NK-92 (cell line): ENCODE data around the gene TMEM145.
"Not testable (repeated sequence)": the region's sequence is repeated elsewhere in the genome, so short reads cannot be mapped to it uniquely, and the experiment has no call there.

Source experiments
- DNase-seq: peaks from one replicate; lab custom pipeline; 2025; ENCODE audit not compliant: unreplicated experiment; lab: John Stamatoyannopoulos, UW

TMEM145 gene

DNA sequence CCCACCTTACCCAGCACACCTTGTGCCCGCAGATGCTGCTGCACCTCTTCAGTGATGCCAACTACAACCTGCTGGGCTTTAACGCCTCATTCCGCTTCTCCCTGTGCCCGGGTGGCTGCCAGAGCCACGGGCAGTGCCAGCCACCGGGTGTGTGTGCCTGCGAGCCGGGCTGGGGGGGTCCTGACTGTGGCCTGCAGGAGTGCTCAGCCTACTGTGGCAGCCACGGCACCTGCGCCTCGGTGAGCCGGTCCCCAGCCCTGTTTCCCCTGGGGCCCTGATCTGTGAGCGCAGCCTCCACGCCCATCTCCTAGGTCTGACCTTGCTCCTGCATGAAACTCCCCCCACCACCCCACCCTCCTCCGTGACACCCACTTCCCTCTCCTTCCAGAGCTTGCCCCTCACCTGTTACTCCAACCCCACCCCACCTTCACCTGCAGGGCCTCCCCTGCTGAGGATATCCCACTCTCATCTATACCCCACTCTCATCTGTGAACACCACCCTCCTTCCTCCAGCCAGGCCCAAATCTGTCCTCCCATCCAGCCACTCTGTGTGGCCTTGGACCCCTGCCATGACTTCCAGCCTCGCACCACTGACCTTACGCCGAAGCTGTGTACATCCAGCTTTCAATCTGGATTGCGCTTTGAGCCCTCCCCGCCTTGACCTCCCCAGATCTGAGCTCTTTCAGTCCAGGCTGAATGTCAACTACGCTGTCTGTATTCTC is 21.0 kb downstream of the TMEM145 start:
- no peak for DNase-seq

DNA sequence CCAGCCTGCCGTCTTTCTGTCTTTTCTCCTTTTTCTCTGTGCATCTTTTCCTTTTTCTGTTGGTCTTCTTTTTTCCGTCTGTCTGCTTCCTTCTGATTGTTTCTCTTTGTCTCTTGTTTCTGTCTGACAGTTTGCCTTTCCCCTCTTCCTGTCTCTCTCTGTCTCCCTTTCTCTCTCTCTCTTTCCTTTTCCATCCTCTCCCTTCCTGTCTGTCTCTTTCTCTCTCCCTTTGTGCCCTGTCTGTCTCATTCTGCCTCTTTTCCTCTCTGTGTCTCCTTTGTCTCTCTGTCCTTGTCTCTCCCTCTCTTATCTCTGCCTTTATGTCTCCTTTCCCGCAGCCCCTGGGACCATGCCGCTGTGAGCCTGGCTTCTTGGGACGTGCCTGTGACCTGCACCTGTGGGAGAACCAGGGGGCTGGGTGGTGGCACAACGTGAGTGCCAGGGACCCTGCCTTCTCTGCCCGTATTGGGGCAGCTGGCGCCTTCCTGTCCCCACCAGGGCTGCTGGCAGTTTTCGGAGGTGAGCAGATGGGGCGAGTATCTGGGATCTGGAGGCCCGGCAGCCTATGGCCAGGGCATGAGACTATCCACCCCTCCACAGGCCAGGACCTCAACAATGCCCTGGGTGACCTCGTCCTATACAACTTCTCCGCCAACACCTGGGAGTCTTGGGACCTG is 21.7 kb downstream of the TMEM145 start:
- DNase-seq, result no peak

DNA sequence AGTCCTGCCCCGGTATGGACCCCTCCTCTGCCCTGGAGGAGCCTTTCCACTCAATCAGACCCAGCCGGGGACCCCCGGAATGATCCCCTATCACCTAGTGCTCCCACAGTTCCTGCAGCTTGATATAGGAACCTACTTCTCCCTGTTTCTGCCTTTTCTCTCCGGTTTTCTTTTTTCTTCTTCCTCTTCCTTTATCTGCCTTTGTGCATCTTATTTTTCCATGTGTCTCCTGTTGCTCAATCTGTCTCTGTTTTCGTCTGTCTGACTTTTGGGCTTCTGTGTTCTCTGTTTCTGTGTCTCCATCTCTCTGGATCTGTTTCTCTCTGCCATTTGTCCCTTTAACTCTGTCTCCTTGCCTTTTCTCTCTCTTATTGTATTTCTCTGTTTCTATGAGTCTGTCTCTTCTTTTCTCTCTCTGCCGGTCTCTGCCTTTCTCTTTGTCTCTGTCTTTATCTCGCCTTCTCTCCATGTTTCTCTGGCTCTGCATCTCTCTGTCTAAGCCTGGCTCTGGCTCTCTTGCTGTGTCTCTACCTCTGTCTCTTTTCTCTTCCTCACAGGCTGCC is 22.3 kb downstream of the TMEM145 start:
- no peak for DNase-seq

DNA sequence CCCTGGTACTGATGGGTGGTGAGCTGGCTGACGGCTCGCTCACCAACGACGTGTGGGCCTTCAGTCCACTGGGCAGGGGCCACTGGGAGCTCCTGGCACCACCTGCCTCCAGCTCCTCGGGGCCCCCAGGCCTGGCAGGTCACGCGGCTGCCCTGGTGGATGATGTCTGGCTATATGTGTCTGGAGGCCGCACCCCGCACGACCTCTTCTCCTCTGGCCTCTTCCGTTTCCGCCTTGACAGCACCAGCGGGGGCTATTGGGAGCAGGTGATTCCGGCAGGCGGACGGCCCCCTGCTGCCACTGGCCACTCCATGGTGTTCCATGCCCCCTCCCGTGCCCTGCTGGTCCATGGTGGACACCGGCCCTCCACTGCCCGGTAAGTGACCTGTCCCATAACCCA is 22.9 kb downstream of the TMEM145 start:
- no peak for DNase-seq

DNA sequence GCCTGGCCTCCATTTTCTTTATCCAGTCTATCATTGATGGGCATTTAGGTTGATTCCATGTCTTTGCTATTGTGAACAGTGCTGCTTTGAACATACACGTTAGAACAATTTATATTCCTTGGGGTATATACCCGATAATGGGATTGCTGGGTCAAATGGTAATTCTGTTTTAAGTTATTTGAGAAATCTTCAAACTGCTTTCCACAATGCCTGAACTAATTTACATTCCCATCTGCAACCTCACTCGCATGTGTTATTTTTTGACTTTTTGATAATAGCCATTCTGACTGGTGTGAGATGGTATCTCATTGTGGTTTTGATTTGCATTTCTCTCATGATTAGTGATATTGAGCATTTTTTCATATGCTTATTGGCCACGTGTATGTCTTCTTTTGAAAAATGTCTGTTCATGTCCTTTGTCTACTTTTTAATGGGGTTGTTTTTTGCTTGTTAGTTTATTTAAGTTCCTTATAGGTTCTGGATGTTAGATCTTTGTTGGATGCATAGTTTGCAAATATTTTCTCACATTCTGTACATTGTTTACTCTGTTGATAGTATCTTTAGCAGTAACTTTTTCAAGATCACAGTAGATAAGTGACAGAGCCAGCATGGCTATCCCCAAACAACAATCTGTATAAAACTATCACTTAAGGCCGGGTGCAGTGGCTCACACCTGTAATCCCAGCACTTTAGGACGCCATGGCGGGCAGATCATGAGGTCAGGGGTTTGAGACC is 26.2 kb downstream of the TMEM145 start:
- not testable (repeated sequence) for DNase-seq

DNA sequence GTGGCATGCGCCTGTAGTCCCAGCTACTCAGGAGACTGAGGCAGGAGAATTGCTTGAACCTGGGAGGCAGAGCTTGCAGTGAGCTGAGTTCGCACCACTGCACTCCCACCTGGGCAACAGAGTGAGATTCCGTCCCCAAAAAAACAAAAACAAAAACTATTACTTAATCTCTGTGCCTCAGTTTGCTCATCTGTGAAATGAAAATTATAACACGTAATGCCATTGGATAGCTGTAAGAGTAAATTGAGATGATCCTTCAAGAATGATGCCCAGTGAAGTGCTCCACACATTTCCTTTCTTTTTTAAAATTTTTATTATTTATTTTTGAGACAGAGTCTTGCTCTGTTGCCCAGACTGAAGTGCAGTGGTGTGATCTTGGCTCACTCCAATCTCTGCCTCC is 26.8 kb downstream of the TMEM145 start:
- not testable (repeated sequence) for DNase-seq

DNA sequence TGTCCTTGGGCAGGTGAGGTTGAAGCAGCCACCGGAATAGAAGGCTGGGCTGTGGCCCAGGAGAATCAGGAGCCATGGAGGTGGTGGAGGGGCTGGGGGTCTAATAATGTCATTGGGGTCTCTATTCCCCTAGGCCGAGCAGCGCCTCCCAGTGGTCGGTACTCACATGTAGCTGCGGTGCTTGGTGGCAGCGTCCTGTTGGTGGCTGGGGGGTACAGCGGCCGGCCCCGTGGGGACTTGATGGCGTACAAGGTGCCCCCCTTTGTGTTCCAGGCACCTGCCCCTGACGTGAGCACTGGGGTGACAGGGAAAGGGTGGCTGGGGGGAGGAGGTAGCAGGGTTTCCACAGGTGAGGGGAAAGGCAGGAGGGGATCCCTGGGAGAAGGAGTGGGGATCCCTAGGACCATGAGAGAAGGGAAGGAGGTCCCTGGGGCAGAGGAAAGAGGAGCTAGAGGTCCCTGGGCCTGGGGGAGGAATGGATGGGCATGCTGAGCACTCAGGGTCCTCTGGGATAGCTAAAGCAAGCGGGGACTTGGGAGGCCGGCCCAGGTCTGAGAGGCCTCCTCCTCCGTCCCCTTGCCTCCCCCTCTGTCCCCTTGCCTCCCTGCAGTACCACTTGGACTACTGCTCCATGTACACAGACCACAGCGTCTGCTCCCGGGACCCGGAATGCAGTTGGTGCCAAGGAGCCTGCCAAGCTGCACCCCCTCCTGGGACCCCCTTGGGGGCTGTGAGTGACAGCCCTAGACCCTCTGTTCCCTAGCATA is 30.4 kb downstream of the TMEM145 start:
- no peak for DNase-seq

DNA sequence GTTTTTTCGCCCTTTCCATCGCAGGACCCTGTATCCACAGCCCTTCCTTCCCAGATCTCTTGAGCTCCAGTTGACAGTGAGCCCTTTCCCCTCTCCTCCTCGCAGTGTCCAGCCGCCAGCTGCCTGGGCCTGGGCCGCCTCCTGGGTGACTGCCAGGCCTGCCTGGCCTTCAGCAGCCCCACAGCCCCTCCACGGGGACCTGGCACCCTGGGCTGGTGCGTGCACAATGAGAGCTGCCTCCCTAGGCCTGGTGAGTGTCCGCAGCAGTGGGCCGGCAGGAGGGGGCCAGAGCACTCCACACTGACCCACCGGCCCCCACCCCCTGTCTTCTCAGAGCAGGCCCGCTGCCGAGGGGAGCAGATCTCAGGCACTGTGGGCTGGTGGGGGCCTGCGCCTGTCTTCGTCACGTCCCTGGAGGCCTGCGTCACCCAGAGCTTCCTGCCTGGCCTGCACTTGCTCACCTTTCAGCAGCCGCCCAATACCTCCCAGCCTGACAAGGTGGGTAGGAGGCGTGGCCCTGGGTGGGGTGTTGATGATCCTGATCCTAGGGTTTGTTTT is 31.3 kb downstream of the TMEM145 start:
- DNase-seq, result no peak

DNA sequence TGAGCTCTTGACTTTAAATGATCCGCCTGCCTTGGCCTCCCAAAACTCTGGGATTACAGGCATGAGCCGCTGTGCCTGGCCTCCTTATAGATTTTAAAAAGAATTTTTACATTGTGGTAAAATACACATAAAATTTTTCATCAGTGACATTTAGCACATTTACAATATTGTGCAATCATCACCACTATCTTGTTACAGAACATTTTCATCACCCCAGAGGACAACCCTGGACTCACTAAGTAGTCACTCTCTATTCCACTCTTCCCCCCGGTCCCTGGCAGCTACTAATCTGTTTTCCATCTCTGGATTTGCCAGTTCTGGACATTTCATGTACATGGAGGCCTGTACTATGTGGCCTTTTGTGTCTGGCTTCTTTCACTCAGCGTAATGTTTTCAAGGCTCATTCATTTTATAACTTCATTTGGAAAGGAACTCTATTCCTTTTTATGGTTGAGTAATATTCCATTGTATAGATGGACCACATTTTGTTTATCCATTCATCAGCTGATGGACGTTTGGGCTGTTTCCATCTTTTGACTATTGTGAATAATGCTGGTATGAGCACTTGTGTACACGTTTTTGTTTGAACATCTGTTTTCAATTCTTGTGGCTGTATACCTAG is 32.2 kb downstream of the TMEM145 start:
- no peak for DNase-seq

DNA sequence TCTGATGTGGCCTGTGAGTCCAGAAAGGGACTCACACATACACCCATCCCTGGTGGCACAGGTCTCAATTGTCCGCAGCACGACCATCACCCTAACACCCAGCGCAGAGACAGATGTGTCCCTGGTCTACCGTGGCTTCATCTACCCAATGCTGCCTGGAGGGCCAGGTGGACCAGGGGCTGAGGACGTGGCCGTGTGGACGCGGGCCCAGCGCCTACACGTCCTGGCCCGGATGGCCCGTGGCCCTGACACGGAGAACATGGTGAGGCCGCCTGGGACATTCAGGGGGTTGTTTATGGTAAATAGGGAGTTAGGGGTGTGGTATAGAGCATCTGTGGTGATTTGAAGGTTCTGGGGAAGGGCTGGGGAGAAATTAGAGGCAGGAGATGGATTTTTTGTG is 35.1 kb downstream of the TMEM145 start:
- no peak for DNase-seq

DNA sequence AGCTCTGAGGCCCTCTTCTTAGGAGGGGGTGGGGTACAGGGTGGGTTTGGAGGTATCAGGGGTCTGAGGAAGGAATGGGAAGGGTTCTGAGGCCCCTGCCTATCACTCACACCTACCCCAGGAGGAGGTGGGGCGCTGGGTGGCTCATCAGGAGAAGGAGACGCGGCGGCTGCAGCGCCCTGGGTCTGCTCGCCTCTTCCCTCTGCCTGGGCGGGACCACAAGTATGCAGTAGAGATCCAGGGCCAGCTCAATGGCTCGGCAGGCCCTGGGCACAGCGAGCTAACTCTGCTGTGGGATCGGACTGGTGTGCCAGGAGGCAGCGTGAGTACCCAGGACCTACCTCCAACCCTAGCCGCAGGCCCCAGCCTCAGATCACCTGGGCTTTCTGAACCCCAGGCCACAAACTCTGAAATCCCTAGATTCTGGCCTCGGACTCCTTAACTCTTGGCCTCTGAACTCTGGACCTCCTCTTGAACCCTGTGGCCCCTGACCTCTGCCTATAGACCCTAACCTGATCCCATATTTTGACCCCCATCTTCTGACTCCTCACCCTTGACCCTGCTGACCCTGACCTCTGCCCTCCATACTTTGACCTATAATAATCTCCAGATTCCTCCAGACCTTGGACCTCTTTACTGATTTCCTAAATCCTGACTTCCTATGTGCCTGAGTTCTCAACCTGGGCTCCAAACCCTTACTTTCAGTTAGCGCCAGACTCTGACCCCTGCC is 36.4 kb downstream of the TMEM145 start:
- DNase-seq, result no peak

DNA sequence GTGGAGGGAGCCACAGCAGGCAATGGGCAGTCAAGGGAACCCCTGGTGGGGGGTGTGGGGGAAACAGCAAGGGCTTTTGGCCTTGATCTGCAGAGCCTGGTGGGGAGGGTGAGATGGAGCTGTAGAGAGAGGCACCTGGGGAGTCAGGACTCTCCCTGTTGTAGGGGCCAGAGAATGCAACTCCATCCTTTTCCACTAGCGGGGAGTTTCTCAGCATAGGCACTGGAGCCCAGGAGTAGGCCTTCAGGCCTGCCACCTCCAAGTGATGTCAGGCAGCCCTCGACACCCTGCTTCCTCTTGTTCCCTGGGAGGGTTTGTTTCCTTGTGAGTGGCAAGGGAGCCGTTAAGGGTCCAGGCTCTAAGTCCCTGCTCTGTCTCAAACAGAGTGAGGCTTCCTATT is 37.3 kb downstream of the TMEM145 start:
- no peak for DNase-seq

DNA sequence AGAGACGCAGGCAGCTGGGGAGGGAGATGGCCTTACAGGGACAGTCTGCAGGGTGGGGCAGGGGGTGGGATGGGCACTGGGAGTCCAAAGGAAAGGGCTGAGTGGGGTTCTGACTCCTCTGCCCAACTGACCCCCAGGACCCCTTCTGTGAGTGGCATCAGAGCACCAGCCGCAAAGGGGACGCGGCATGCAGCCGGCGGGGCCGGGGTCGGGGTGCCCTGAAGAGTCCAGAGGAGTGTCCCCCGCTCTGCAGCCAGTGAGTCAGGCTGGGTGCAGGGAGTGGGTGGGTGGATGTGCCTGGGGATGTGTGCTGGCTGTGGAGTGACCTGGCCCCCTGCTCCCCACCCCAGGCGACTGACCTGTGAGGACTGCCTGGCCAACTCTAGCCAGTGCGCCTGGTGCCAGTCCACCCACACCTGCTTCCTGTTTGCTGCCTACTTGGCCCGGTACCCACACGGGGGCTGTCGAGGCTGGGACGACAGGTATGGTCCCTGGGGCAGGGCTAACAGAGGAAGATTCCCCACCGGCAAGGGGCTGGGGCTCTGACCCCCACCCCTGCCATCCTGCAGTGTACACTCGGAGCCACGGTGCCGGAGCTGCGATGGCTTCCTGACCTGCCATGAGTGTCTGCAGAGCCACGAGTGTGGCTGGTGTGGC is 38.1 kb downstream of the TMEM145 start:
- no peak for DNase-seq

DNA sequence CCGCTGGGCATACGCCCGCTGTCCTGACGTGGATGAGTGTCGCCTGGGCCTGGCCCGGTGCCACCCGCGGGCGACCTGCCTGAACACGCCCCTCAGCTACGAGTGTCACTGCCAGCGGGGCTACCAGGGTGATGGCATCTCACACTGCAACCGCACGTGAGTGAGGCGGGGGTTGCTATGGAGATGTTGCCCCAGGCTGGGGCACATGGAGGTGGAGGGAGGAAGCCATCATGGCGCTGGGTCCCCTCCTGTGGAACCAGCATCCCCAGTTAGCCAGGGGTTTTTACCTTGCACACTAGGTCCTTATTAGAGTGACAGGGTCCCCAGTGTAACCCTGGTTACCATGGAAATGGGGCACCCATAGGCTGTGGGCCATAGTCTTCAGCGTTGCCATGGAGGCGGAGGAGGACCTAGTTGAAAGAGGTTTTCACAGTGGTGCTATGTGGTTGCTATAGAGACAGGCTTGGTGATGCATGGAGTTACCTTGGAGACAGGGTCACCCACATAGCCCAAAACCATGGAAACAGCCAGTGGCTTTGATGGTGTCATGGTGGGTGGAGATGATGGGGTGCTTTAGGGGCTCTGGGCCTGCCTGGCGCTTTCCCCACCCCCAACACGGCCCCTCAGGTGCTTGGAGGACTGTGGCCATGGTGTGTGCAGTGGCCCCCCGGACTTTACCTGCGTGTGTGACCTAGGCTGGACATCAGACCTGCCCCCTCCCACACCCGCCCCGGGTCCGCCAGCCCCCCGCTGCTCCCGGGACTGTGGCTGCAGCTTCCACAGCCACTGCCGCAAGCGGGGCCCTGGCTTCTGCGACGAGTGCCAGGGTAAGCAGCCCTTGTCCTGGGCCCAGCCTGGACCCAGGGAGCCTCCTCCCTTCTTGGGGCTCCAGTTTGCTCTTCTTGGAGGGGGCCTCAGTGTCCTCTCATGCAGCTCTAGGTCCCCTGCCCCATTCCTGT is 39.5 kb downstream of the TMEM145 start:
- no peak for DNase-seq

DNA sequence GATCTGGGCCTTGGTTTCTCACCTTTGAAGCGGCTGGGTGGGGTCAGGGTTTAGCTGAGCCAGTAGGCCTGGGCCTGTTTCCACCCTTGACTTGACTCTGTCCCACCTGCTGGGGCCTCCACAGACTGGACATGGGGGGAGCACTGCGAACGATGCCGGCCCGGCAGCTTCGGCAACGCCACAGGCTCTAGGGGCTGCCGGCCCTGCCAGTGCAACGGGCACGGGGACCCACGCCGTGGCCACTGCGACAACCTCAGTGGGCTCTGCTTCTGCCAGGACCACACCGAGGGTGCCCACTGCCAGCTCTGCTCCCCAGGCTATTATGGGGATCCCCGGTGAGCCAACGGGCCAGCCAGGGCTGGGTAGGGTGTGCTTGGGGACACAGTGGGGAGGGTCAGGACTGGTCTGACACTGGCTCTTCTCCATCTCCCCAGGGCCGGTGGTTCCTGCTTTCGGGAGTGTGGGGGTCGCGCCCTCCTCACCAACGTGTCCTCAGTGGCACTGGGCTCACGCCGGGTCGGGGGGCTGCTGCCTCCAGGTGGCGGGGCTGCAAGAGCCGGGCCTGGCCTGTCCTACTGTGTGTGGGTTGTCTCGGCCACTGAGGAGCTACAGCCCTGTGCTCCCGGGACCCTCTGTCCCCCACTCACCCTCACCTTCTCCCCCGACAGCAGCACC is 40.4 kb downstream of the TMEM145 start:
- DNase-seq, result no peak

DNA sequence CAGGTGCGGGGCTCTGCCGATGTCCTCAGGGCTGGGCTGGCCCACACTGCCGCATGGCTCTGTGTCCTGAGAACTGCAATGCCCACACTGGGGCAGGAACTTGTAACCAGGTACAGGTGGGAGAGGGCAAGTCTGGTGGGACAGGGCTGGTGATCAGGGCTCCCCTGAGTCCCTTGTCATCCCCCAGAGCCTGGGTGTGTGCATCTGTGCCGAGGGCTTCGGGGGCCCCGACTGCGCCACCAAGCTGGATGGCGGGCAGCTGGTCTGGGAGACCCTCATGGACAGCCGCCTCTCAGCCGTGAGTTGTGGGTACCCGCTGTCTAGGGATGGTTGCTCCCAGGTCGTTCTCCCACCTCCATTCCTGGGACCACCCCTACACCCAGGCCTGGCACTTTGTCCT is 42.8 kb downstream of the TMEM145 start:
- no peak for DNase-seq

DNA sequence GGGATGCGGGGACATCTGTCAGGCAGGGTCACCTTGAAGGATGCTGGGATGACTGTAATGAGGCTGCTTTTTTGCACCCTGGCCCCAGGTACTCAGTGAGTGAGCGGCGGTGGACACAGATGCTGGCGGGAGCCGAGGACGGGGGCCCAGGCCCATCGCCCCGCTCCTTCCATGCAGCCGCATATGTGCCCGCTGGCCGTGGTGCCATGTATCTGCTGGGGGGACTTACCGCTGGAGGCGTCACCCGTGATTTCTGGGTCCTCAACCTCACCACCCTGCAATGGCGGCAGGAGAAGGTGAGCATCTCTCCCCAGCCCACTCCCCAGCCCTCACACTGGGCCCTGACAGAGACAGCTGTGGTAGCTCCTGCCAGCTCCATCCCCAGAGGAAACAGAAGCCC is 43.6 kb downstream of the TMEM145 start:
- no peak for DNase-seq
